ENCODE data around the gene EOGT. TPM values are rescaled to one million over a fixed set of nuclear protein-coding genes. Genes with fewer than 3 reads are reported as not detected.

Gene EOGT
- total RNA-seq, 1 donor from 2014 or later, result 81.0 TPM

DNA sequence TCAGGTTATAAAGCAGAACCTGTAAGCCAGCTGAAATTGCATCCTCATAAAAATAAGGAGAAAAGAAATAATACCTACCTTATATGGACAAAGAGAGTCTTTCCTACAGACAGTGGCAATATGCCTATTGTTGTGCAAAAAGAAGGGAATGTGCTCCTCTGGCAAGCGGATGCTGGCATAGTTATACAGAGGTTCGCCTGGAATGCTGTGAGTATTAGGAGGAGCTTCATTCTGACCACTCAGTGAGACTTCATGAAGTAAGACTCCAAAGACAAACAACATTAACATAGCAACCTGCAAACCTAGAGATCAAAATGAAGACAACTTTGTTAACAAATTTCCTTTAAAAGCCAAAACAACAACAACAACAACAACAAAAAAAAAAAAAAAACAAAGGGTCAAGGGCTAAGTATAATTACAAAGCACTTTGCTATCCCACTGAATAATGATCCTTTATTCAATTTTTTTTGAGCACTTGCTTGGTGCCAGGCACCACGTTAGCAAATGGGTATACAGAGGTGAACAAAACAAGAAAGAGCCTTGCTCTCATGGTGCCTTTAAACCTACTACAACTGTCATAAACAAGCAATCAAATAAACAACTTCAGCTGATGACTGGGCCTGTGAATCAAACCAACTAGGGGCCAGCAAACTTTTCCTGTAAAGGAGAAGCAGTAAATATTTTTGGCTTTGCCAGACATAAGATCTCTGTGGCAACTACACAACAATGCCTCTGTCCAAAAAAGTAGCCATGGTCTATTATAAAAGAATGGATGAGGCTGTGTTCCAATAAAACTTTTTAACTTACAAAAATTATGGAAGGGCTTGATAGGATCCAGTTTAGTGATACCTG, 3.7 kb downstream of the EOGT start:
- DNase-seq (ENCODE audit: low spot score), result no peak

DNA sequence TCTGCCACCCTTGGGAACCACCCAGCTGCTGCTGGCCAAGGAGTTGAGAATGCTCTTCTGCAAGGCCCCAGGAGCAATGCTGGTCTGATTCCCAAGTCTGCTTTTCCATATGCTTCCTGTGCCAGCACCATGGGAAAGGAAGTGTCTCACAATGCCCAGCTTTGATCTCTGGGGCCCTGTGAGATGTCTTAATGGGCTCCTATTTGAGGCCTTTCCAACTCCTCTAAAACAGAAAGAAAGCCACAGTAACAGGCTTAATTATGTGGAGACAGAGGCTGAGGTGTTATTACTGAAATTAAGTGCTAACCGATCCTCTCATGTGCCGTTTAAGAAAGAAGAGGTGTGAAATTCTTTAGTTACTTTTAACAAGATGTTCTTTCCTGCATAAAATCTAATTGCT, 4.5 kb downstream of the EOGT start:
- DNase-seq (ENCODE audit: low spot score), result no peak

DNA sequence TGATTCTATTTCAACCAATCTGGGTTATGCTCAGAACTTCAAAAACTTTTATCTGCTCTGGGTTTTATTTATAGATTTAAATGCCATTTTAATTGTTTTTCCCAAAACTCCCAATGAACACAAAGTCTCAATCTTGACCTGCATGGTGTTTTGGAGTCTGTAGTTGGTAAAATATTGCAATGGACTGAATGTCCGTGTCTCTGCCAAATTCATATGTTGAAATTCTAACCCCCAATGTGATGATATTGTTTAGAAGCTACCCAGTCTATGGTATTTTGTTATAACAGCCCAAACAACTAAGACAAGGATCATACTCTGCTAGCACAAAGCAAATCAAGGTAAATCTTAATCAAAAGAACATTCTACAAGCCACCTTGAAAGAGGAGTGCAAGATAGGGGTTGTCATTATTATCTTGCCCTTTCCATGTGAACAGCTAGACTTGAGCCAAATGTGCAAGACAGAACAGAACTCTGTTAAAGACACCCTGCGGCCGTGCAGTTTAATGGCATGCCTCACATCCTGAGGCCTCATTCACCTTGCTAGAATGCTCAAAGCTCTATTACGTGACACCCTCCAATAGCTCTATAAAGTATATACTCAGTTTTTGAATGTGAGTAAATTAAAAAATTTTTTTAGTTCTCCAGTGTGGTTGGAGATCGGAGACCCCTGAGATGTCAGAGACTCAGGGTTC, 7.5 kb downstream of the EOGT start:
- no peak for DNase-seq (ENCODE audit: low spot score)

GRCh38 chr3:69005071-69005790, 8.3 kb downstream of the EOGT start:
- DNase-seq (ENCODE audit: low spot score), result no peak

GRCh38 chr3:69004138-69004537, 9.3 kb downstream of the EOGT start:
- no peak for DNase-seq (ENCODE audit: low spot score)

DNA sequence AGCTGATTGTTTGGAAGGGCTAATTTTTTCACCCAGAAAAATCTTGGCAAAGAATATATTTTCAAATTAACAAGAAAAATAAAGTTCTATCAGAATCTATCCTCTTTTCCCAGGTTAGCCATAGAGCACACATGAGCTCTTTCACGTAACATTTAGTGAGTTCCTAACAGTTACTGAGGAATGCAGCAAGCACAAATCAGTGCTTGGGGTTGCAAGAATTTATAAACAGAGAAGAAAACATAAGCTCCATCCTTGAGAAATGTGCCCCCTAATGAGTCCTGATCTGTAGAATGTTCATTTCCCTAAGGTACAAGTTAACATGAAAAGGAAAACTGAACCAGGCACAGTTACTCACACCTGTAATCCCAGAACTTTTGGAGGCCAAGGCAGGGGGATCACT, 13.9 kb downstream of the EOGT start:
- DNase-seq (ENCODE audit: low spot score), result no peak

- no peak for DNase-seq (ENCODE audit: low spot score)
These were observed 14.3 kb downstream of the EOGT start for GRCh38 chr3:68999158-68999557.

- DNase-seq (ENCODE audit: low spot score), result no peak
These were observed 15.6 kb downstream of the EOGT start for GRCh38 chr3:68997887-68998286.

- DNase-seq (ENCODE audit: low spot score), result no peak
These were observed 17.0 kb downstream of the EOGT start for GRCh38 chr3:68996356-68996995.

- DNase-seq (ENCODE audit: low spot score), result no peak
These were observed 24.7 kb downstream of the EOGT start for GRCh38 chr3:68988740-68989139.

DNA sequence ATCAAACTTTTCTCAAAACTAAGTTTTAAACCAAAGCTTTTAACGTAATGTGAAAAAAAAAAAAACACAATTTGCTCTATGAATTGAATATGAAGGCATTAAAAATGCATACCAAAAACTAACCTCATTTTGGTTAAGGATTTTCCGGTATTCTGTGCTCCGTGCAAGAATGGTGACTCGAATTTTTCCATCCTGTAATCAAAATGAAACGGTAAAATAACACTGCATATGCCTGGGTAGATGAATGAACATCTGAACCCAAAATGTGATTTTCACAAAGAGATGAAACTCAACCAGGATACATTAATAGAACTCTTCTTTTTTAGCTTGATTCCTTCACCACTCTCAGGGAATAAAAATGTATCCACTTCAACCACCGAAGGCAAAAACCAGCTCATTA, 26.2 kb downstream of the EOGT start:
- no peak for DNase-seq (ENCODE audit: low spot score)

DNA sequence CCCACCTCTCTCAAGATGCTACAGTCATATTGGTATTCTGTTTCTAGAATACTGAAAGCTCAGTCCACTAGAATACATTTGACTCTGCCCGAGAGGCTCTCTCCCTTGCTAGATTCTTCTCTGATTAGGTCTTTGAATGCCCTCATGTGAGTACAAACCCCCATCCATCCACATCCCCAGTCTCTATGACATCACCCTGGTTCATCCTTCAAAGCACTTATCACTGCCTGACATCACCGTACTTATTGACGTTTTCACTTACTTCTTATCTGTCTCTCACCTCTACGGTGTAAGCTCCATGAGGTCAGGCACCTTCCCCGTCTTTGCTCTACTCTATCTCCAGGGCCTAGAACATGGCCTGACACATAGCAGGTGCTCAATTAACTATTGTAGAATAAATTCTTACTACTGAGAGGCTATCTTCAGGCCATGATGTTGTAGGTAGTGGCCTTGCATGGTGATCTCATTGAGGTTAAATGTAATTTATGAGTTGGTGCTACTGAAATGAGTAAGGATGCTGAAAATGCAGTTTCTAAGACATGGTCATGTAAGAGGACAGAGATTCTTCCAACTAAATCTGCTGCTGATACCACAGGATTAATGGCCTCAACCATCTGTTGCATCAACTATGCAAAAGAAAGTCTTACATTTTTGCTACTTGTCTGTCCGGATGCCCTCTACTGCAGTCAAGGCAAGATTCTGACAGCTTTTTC, 26.8 kb downstream of the EOGT start:
- DNase-seq (ENCODE audit: low spot score), result no peak

- no peak for DNase-seq (ENCODE audit: low spot score)
These were observed 28.2 kb downstream of the EOGT start for GRCh38 chr3:68985146-68985790.

- no peak for DNase-seq (ENCODE audit: low spot score)
These were observed 29.4 kb downstream of the EOGT start for GRCh38 chr3:68984011-68984530.

- DNase-seq (ENCODE audit: low spot score), result no peak
These were observed 35.9 kb downstream of the EOGT start for GRCh38 chr3:68977486-68978167.

- no peak for DNase-seq (ENCODE audit: low spot score)
These were observed 38.8 kb downstream of the EOGT start for GRCh38 chr3:68974711-68975110.

DNA sequence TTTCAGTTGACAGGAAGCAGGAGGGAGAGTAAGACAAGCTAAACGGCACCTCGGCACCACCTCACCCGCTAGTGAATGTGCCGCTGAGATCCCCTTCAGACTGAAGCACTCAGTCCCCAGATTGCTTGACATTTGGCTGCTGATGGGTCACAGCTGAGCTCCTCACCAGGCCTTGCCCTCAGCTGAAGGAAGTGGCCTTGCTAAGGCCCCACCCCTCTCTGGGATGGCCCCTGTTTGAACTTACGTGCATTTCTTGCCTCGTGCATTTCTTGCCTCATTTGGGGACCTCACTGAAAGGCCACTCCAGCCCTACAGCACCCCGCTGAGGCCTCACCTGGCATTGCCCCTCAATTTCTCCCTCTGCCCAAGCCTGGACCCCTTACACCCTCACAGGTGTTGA, 39.8 kb downstream of the EOGT start:
- DNase-seq (ENCODE audit: low spot score), result no peak

GRCh38 chr3:68972358-68972979, 41.0 kb downstream of the EOGT start:
- peak; percentile 46 for DNase-seq (ENCODE audit: low spot score)

- DNase-seq (ENCODE audit: low spot score), result no peak
These were observed 48.8 kb downstream of the EOGT start for GRCh38 chr3:68964694-68965093.

DNA sequence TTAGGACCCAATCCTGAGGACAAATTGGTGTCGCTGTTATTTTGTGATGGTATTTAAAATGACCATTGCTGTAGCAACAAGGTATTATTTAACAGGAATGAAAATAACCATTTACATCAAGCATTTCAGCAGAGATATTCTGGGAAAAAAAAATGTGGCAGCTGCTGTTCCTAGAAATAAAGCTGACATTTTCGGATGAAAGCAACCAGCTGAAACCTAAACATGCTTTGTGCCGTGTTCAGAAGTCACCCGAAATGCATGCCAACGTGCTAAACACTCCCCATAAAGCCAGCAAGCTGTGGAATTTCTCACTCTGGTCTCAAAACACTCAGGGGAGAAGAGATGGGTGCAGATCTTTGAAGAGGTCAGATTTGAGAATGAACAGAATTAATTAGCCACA, 49.6 kb downstream of the EOGT start:
- no peak for DNase-seq (ENCODE audit: low spot score)

All from ureter (tissue), 1 donor.